ENCODE results near the gene SLC15A3. TPM values are rescaled to one million over a fixed set of nuclear protein-coding genes. Genes with fewer than 3 reads are reported as not detected.

SLC15A3 gene
- total RNA-seq, 1 experiment from 2014 or later: 5.5 TPM

- no peaks in the 10 kb centered on the region for H3K9me3 ChIP-seq (ENCODE audit: insufficient read depth, low read depth)
- H3K9me2 ChIP-seq (ENCODE audit: insufficient read depth): no peaks in the 10 kb centered on the region
- no peak overlapping the region for H2AFZ ChIP-seq
- H3F3A ChIP-seq (ENCODE audit: insufficient read depth, low read depth): 0 out of 2 replicates have a peak, but pooled peaks cover 4% of the 10 kb centered on the region
- H3K36me3 ChIP-seq (ENCODE audit: low read depth): no peaks in the 10 kb centered on the region
- intact Hi-C loops (cut with micrococcal nuclease; ENCODE audit: unreplicated experiment): no loop called here
- no peak overlapping the region for H3K27ac ChIP-seq
- H3K79me2 ChIP-seq (ENCODE audit: low read depth): no peaks in the 10 kb centered on the region
- H4K20me1 ChIP-seq (ENCODE audit: insufficient read depth): no peaks in the 10 kb centered on the region
- H3K4me3 ChIP-seq: no peak overlapping the region
- H3K27me3 ChIP-seq (ENCODE audit: insufficient read depth, low read depth): no peaks in the 10 kb centered on the region
- H3K4me2 ChIP-seq: no peak overlapping the region
- no peak for DNase-seq
- POLR2A ChIA-PET (ENCODE audit: unreplicated experiment): no interaction called here
- TF ChIP-seq EZH2 (IDR thresholded peaks at IDR 0.05; ENCODE audit: low read depth) (no peak), CTCF (conservative IDR thresholded peaks at IDR 0.05) (no peak)
- peaks cover 9% of the 10 kb centered on the region for H3K4me1 ChIP-seq (replicated peaks; ENCODE audit: insufficient read depth)
- BruUV-seq (replicated peaks): no TSS peak
- CTCF ChIA-PET: no interaction called here
Observed at GRCh38 chr11:60937144-60937527, 14.8 kb downstream of the SLC15A3 start.

- no peaks in the 10 kb centered on the region for H4K20me1 ChIP-seq (ENCODE audit: insufficient read depth)
- peak in 1 of 2 experiments; percentile 17 for DNase-seq
- ChIA-PET POLR2A (ENCODE audit: unreplicated experiment) (interaction anchor here (0.6 kb wide), 1 partner anchor 29 kb away, joined by 3 read pairs; no protein-coding TSS in a partner anchor), CTCF (no interaction called here)
- H3K36me3 ChIP-seq (ENCODE audit: low read depth): no peaks in the 10 kb centered on the region
- no peak overlapping the region for H3K4me3 ChIP-seq
- no peaks in the 10 kb centered on the region for H3K9me2 ChIP-seq (ENCODE audit: insufficient read depth)
- TF ChIP-seq CTCF (conservative IDR thresholded peaks at IDR 0.05) (no peak), EZH2 (IDR thresholded peaks at IDR 0.05; ENCODE audit: low read depth) (no peak)
- H3K27ac ChIP-seq: no peak overlapping the region
- intact Hi-C loops (cut with micrococcal nuclease; ENCODE audit: unreplicated experiment): no loop called here
- H3K4me2 ChIP-seq: no peak overlapping the region
- no peaks in the 10 kb centered on the region for H3K27me3 ChIP-seq (ENCODE audit: insufficient read depth, low read depth)
- 0 out of 2 replicates have a peak, but pooled peaks cover 4% of the 10 kb centered on the region for H3F3A ChIP-seq (ENCODE audit: insufficient read depth, low read depth)
- H3K79me2 ChIP-seq (ENCODE audit: low read depth): no peaks in the 10 kb centered on the region
- H3K4me1 ChIP-seq (replicated peaks; ENCODE audit: insufficient read depth): peaks cover 4% of the 10 kb centered on the region
- no TSS peak for BruUV-seq (replicated peaks)
- H2AFZ ChIP-seq: no peak overlapping the region
- no peaks in the 10 kb centered on the region for H3K9me3 ChIP-seq (ENCODE audit: insufficient read depth, low read depth)
Observed at GRCh38 chr11:60936467-60937143, 15.4 kb downstream of the SLC15A3 start.

- Histone ChIP-seq H4K20me1 (ENCODE audit: insufficient read depth) (no peaks in the 10 kb centered on the region), H3F3A (ENCODE audit: insufficient read depth, low read depth) (0 out of 2 replicates have a peak, but pooled peaks cover 4% of the 10 kb centered on the region), H3K36me3 (ENCODE audit: low read depth) (no peaks in the 10 kb centered on the region), H3K9me3 (ENCODE audit: insufficient read depth, low read depth) (no peaks in the 10 kb centered on the region), H3K9me2 (ENCODE audit: insufficient read depth) (no peaks in the 10 kb centered on the region), H3K27ac (no peak overlapping the region), H3K4me3 (no peak overlapping the region), H2AFZ (no peak overlapping the region), H3K4me2 (no peak overlapping the region), H3K79me2 (ENCODE audit: low read depth) (no peaks in the 10 kb centered on the region), H3K4me1 (replicated peaks; ENCODE audit: insufficient read depth) (no peaks in the 10 kb centered on the region), H3K27me3 (ENCODE audit: insufficient read depth, low read depth) (no peaks in the 10 kb centered on the region)
- POLR2A ChIA-PET (ENCODE audit: unreplicated experiment): interaction anchor here (0.6 kb wide), 1 partner anchor 28 kb away, joined by 3 read pairs; no protein-coding TSS in a partner anchor
- DNase-seq: peak in 1 of 2 experiments; percentile 10
- intact Hi-C loops (cut with micrococcal nuclease; ENCODE audit: unreplicated experiment): no loop called here
- CTCF ChIA-PET: no interaction called here
- no TSS peak for BruUV-seq (replicated peaks)
- no peak for TF ChIP-seq EZH2 (IDR thresholded peaks at IDR 0.05; ENCODE audit: low read depth)
- no peak for TF ChIP-seq CTCF (conservative IDR thresholded peaks at IDR 0.05)
Observed at GRCh38 chr11:60935676-60936442, 16.1 kb downstream of the SLC15A3 start.

Data from PC-9 (cell line).